HL-60 (cell line): Measurements from ENCODE around the gene PKD1L1.

Experiments
- CTCF ChIP-seq: IDR thresholded peaks from one replicate; pipeline ENCODE4 v1.5.1; 2011; ENCODE audit warnings: low read length, control low read depth, inconsistent platforms; ENCODE audit not compliant: insufficient read depth
- POLR2AphosphoS5 ChIP-seq: IDR thresholded peaks from 2 replicates; pipeline ENCODE4 v1.6.1; 2012; ENCODE audit warnings: low read depth
- REST ChIP-seq: IDR thresholded peaks from 2 replicates; pipeline ENCODE4 v1.6.1; 2012; ENCODE audit warnings: low read depth; ENCODE audit not compliant: insufficient replicate concordance
- SPI1 ChIP-seq: IDR thresholded peaks from 2 replicates; pipeline ENCODE4 v1.6.1; 2012; ENCODE audit warnings: low read depth, mild to moderate bottlenecking, borderline replicate concordance

GRCh38 chr7:47786557-47787248 is 161.6 kb downstream of the PKD1L1 start:
- no peak for TF ChIP-seq CTCF
- TF ChIP-seq REST, result no peak
- no peak for TF ChIP-seq POLR2AphosphoS5
- TF ChIP-seq SPI1, result no peak
